ENCODE data around the gene EPHA10.
"Not testable (repeated sequence)": the region's sequence is repeated elsewhere in the genome, so short reads cannot be mapped to it uniquely, and the experiment has no call there.

EPHA10 gene

DNA sequence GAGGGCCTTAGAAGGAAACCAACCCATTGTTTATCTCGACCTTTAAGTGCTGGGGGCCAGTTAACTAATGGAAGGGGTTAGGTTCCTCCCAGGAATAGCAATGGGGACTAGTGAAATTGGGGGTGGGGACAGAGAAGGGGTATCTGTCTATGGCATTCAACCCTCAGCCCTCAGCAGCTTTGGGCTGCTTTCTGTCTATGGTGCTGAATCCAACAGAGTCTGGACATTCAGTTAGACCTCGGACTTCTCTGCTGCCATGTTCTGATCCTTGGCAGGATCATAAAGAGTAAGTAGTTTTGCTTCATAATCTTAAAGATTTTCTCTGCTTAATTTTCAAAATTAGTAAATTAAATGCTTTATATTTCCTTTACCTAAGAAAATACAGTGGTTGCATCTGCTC is 2.6 kb upstream of the EPHA10 start:
- no peak for DNase-seq

DNA sequence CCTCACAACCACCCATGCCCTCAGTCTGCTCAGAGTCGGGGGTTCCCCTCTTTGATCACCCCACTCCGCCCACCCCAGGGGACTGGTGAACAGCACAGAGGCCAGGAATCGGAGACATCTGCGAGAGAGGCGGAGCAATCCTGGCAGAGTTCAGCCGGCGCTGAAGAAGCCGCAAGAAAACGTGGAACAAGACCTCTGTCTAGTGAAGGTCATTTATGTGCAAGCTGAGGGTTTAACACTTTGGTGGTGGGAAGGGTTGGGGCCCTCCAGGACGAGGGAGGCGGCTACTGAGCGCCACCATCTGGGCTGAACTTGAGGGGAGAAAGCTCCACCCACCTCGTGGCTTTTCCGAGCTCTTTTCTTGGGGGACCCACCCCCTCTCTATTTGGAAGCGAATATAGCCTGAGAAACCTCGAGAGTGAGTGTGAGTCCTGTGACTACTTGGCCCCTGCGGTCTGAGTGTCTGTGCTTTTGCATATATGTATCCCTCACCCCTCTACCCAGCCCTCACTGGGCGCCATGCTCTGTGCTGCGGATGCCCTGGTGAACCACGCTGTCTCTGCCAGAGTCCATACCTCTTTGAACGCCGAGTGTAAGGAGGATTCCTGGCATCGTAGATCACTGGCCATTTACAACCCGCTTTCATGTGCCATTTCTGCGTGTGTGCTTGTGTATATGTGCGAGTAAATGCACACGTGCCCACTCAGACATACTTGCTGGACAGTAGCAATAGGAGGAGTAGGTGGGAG is 1.2 kb upstream of the EPHA10 start:
- peak; percentile 57 for DNase-seq

GRCh38 chr1:37764414-37764825 is 500 bp downstream of the EPHA10 start:
- peak; percentile 69 for DNase-seq

DNA sequence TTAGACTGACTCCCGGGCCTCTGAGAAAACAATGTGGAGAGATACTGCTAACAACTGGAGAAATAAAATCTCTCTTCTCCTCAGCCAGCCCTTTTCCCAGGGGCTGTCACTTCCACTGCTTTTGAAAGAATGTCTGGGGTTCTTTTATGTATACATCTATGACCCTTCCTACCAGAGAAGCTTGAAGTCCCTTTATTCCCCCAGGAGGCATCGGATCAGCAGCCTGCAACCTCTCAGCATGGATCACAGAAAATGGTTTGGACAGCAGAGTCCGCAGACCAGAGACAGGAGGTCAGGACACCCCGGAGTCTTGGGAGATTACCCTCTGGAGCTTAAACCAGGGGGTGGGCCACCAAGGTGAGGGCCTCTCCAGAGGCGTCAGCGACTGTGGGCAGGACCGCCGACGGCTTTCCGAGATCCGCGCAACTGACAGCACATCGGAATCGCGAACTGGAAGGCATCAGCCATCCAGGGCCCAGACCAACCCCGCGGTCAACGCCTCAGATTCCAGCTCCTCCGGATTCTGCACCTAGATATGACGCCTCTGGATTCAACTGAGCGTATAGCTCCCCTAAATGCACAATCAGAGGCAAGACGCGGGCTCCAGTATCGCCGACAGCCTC is 1.0 kb downstream of the EPHA10 start:
- no peak for DNase-seq

- DNase-seq = no peak
Measured at GRCh38 chr1:37762516-37762915, 2.4 kb downstream of the EPHA10 start.

DNA sequence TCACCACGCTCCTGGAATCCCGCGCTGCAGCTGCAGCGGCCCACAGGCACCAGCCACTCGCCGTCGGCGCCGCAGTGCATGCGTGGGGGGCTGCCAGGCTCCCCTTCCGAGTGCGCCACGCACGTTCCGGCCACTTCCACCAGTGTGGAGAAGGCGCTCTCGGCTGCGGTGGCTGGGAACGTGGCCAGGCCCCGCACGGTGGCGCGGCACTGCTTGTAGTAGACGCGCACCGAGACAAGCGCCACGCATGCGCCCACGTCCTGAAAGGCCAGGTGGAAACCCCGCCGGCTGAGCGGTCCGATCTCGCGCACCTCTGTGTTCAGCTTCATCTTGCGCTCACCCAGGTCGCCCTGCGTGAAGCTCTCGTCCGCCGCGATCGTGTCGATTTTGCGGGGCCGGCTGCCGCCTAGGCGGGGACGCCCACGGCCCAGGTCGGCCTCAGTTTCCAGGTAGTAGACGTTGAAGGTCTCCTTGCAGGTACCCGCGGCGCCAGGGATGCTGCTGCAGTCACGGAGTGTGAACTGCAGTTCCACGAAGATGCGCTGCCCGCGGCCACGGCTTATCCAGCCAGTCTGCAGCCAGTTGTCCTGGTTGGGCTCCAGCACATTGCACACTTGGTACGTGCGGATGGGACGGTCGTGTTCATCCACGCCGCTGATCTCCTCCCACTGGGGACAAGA is 3.4 kb downstream of the EPHA10 start:
- DNase-seq = no peak

GRCh38 chr1:37759451-37759850 is 5.5 kb downstream of the EPHA10 start:
- no peak for DNase-seq

DNA sequence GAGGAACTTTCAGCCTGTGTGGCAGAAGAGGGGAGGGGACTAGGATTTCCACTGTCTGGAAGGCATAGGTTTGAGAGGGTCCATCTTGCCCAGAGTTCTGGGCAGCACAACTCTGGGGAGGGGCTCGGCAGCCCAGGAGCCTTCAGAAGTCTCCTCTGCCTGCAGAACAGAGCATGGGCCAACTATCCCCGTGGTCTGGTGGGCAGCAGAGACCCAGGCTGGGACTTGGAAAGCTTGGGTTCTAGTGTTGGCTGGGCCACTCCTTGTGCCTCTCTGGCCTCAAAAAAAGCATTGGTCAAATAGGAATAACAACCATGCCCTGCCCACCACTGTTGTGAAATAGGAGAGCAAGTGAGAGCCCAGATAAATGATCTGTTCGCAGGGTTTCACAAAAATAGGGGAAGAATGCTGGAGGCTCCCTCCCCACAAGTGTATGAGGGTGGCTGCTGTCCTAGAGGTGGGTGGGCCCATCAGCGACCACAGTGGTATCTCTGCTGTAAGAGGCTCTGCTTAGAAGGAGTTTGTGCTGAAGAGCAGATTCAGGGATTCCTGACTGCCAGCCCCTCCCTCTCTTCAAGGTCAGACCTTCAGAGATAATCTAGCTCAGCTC is 8.9 kb downstream of the EPHA10 start:
- DNase-seq = no peak

DNA sequence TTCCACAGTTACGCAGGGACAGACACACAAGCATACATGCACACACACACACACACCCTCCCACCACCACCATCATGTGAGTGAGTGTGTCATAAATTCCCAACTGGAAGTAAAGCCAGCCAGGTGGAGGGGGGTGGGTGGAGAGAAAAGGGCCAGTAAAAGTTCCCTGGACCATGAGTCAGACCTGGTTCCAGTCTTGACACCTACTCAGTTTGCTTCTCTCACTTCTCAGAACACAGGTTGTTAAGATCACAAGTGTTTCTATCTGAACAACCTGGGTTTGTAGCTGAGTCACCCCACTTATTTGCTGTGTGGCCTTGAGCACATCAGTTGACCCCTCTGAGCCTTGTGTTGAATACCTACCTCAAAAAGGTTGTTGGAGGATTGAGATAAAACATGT is 9.6 kb downstream of the EPHA10 start:
- peak; percentile 65 for DNase-seq

GRCh38 chr1:37753473-37754321 is 11.2 kb downstream of the EPHA10 start:
- peak; percentile 14 for DNase-seq

GRCh38 chr1:37752583-37753471 is 12.1 kb downstream of the EPHA10 start:
- DNase-seq = peak; percentile 64

- no peak for DNase-seq
Measured at GRCh38 chr1:37752213-37752582, 12.7 kb downstream of the EPHA10 start.

DNA sequence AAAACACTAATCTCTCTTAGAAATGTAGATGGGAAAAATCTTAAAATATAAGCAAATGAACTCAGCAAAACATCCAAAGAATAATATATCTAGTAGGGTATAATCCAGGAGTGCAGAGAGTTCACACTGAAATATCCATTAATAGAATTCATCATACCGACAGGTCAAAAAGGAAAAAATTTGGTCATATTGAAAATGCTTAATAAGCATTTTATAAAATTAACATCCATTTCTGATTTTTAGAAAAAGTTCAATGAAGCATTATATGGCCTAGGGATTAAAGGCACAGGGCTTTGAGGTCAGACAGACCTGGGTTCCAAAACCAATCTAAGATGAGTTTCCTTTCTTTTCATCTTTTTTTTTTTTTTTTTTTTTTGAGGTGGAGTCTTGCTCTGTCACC is 16.4 kb downstream of the EPHA10 start:
- no peak for DNase-seq

DNA sequence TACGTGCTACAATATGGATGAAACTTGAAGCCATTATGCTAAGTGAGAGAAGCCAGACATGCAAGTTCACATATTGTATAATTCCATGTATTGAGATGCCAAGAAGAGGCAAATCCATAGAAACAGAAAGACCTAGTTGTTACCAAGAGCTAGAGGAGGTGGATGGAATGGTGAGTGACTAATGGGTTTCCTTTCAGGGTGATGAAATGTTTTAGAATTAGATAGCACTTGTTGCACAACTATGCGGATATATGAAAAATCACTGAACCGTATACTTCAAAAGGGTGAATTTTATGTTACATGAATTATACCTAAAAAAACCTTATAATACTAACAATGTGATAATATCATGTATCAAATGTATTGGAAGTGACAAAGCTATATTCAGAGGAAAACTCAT is 18.1 kb downstream of the EPHA10 start:
- DNase-seq = no peak

DNA sequence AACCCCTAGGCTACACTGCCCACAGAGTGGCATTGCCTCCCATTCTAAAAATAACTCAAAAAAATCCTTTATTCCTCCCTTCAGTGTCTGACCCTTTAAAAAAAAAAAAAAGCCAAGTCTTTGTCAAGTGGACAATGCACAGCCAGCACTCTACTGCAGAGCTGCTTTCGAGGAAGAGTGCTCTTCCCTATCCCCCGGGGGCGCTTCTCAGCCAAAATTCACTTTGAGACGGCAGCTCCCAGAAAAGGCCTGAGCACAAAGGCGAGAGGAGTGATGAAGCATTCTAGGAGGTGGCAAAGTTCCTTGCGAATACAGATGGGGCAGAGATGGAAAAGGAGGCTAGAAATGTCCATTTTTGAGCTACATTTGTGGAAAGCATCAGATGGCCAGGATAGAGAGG is 23.3 kb downstream of the EPHA10 start:
- DNase-seq = no peak

DNA sequence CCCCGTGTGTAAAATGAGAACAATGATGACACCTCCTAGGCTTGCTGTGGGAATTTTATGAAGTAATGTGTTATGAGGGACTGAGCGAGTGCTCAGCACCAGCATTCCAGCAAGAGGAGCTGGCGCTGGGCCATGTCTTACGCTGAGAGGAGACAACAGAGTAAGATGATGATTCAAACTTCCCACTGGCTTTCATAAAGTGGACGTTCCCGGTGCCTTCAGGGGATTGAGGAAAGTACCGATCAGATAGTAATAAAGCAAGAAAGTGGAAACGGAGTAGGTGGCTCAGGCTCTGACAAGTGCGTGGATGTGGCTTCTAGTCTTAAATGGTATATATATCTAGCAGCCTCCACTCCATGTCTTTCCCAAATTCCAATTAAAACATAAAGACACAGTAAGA is 23.8 kb downstream of the EPHA10 start:
- no peak for DNase-seq

DNA sequence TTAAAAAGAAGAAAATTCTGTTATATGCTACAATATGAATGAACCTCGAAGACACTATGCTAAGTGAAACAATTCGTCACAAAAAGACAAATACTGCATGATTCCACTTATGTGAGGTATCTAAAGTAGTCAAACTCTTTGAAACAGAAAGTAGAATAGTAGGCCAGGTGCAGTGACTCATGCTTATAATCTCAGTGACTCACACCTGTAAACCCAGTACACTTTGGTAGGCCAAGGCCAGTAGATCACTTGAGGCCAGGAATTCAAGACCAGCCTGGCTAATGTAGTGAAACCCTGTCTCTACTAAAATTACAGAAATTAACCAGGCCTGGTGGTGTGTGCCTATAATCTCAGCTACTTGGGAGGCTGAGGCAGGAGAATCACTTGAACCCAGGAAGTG is 25.7 kb downstream of the EPHA10 start:
- DNase-seq = peak; percentile 21

DNA sequence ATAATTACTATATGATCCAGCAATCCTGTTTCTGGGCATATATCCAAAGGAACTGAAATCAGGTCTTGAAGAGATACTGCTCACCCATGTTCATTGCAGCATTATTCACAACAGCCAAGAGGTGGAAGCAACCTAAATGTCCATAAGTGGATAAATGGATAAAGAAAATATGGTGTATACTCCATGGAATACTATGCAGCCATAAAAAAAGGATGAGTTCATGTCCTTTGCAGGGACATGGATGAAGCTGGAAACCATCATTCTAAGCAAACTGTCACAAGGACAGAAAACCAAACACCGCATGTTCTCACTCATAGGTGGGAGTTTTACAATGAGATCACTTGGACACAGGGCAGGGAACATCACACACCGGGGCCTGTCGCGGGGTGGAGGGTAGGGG is 26.3 kb downstream of the EPHA10 start:
- not testable (repeated sequence) for DNase-seq

DNA sequence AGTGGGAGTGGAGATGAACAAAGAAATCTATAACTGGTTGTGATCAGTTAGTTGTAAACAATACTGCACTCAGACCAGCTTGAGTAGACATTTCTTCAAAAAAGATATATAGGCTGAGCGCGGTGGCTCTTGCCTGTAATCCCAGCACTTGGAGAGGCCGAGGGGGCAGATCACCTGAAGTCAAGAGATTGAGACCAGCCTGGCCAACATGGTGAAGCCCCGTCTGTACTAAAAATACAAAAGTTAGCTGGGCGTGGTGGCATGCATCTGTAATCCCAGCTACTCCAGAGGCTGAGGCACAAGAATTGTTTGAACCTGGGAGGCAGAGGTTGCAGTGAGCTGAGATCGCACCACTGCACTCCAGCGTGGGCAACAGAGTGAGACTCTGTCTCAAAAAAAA is 26.9 kb downstream of the EPHA10 start:
- DNase-seq = not testable (repeated sequence)

DNA sequence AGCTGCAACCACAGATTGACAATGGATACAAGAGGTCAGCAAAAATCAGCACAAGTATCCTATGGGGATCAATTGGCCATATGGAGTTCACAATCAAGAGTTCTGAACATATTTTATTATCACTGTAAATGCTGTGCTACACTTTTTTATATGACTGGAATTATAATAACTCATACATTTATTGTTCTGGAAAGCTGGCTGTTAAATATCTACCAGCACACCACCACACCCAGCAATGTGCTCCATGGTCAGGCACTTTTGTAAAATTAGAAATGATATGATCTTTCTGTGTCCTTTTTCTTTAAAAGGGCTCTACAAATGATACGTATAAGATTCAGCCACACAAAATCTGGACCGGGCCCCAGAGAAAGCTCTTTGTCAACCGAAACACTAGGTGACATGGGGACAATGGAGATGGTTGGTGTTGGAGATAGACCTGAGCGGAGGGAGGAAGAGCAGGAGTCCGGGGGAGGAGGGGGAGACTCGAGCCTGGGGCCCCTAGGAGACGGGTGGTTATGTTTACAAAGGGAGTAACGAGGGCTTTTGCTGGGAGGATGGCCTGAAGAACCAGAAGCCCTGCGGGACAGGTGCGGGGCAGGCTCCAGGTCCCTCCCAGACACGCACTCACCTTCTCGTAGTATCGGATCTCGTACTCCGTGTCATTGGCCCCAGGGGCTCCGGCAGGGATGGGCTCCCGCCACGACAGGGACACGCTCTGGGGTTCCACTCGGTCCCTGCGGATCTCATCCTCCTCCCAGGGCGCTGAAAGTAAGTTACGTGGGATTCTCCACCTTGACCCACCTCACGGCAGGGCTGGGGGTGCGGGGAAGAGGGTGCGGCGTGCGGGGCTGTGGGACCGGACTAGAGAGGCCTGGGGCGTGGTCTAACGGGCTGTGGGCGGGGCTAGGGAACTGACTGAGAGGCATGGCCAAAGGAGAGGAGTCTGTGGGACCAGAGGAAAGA is 30.0 kb downstream of the EPHA10 start:
- DNase-seq = peak; percentile 43

Data from stimulated activated CD4-positive, alpha-beta T cell treated with anti-CD3 and anti-CD28 coated beads, Interleukin-15, amount 100 ng/mL, for 24 hours (primary cell).